ENCODE results near the gene SPRY2.

Gene SPRY2

GRCh38 chr13:80341101-80341755, at the start of gene SPRY2:
Gene SPRY2, minus strand, starts transcription at chr13:80341126. Its CDS starts 3,421 bp downstream, at chr13:80337705.
- Histone ChIP-seq H3K4me1 (ENCODE audit: control insufficient read depth, insufficient read depth, low read length, unreplicated experiment) (peaks cover 9% of the 10 kb centered on the region), H3K27me3 (ENCODE audit: insufficient read depth, low read length) (no peaks in the 10 kb centered on the region), H2AFZ (ENCODE audit: low read length, unreplicated experiment) (peak within 1 kb of the TSS; percentile 82), H3K4me3 (ENCODE audit: low read depth, low read length) (peak within 1 kb of the TSS; percentile 92), H3K79me2 (ENCODE audit: control insufficient read depth, insufficient read depth, low read length, unreplicated experiment) (peaks cover 46% of the 10 kb centered on the region), H3K36me3 (ENCODE audit: insufficient read depth, low read length) (peaks cover 20% of the 10 kb centered on the region; the same call in 1 of the 2 replicates), H3K27ac (ENCODE audit: low read depth, low read length) (peak within 1 kb of the TSS; percentile 94)

GRCh38 chr13:80390338-80390737, 49.4 kb upstream of the SPRY2 start:
- no peaks in the 10 kb centered on the region for H3K27me3 ChIP-seq (ENCODE audit: insufficient read depth, low read length)
- no peaks in the 10 kb centered on the region for H3K36me3 ChIP-seq (ENCODE audit: insufficient read depth, low read length)
- H3K4me3 ChIP-seq (ENCODE audit: low read depth, low read length), result no peak overlapping the region
- H3K27ac ChIP-seq (ENCODE audit: low read depth, low read length), result no peak overlapping the region
- H3K4me1 ChIP-seq (ENCODE audit: control insufficient read depth, insufficient read depth, low read length, unreplicated experiment), result no peaks in the 10 kb centered on the region
- H3K79me2 ChIP-seq (ENCODE audit: control insufficient read depth, insufficient read depth, low read length, unreplicated experiment), result no peaks in the 10 kb centered on the region
- H2AFZ ChIP-seq (ENCODE audit: low read length, unreplicated experiment), result no peak overlapping the region

GRCh38 chr13:80389073-80390038, 48.4 kb upstream of the SPRY2 start:
- Histone ChIP-seq H2AFZ (ENCODE audit: low read length, unreplicated experiment) (no peak overlapping the region), H3K4me3 (ENCODE audit: low read depth, low read length) (no peak overlapping the region), H3K27me3 (ENCODE audit: insufficient read depth, low read length) (no peaks in the 10 kb centered on the region), H3K27ac (ENCODE audit: low read depth, low read length) (no peak overlapping the region), H3K4me1 (ENCODE audit: control insufficient read depth, insufficient read depth, low read length, unreplicated experiment) (no peaks in the 10 kb centered on the region), H3K36me3 (ENCODE audit: insufficient read depth, low read length) (no peaks in the 10 kb centered on the region), H3K79me2 (ENCODE audit: control insufficient read depth, insufficient read depth, low read length, unreplicated experiment) (no peaks in the 10 kb centered on the region)

GRCh38 chr13:80388506-80388905, 47.6 kb upstream of the SPRY2 start:
- H2AFZ ChIP-seq (ENCODE audit: low read length, unreplicated experiment), result no peak overlapping the region
- no peaks in the 10 kb centered on the region for H3K27me3 ChIP-seq (ENCODE audit: insufficient read depth, low read length)
- H3K27ac ChIP-seq (ENCODE audit: low read depth, low read length), result no peak overlapping the region
- H3K4me1 ChIP-seq (ENCODE audit: control insufficient read depth, insufficient read depth, low read length, unreplicated experiment), result no peaks in the 10 kb centered on the region
- H3K4me3 ChIP-seq (ENCODE audit: low read depth, low read length), result no peak overlapping the region
- no peaks in the 10 kb centered on the region for H3K79me2 ChIP-seq (ENCODE audit: control insufficient read depth, insufficient read depth, low read length, unreplicated experiment)
- no peaks in the 10 kb centered on the region for H3K36me3 ChIP-seq (ENCODE audit: insufficient read depth, low read length)

GRCh38 chr13:80386592-80386991, 45.7 kb upstream of the SPRY2 start:
- Histone ChIP-seq H3K4me1 (ENCODE audit: control insufficient read depth, insufficient read depth, low read length, unreplicated experiment) (no peaks in the 10 kb centered on the region), H3K79me2 (ENCODE audit: control insufficient read depth, insufficient read depth, low read length, unreplicated experiment) (no peaks in the 10 kb centered on the region), H3K4me3 (ENCODE audit: low read depth, low read length) (no peak overlapping the region), H2AFZ (ENCODE audit: low read length, unreplicated experiment) (no peak overlapping the region), H3K36me3 (ENCODE audit: insufficient read depth, low read length) (no peaks in the 10 kb centered on the region), H3K27me3 (ENCODE audit: insufficient read depth, low read length) (no peaks in the 10 kb centered on the region), H3K27ac (ENCODE audit: low read depth, low read length) (no peak overlapping the region)

GRCh38 chr13:80386002-80386401, 45.1 kb upstream of the SPRY2 start:
- Histone ChIP-seq H3K27ac (ENCODE audit: low read depth, low read length) (no peak overlapping the region), H3K27me3 (ENCODE audit: insufficient read depth, low read length) (no peaks in the 10 kb centered on the region), H3K79me2 (ENCODE audit: control insufficient read depth, insufficient read depth, low read length, unreplicated experiment) (no peaks in the 10 kb centered on the region), H2AFZ (ENCODE audit: low read length, unreplicated experiment) (no peak overlapping the region), H3K4me3 (ENCODE audit: low read depth, low read length) (no peak overlapping the region), H3K4me1 (ENCODE audit: control insufficient read depth, insufficient read depth, low read length, unreplicated experiment) (no peaks in the 10 kb centered on the region), H3K36me3 (ENCODE audit: insufficient read depth, low read length) (no peaks in the 10 kb centered on the region)

- Histone ChIP-seq H2AFZ (ENCODE audit: low read length, unreplicated experiment) (no peak overlapping the region), H3K27me3 (ENCODE audit: insufficient read depth, low read length) (no peaks in the 10 kb centered on the region), H3K27ac (ENCODE audit: low read depth, low read length) (no peak overlapping the region), H3K4me3 (ENCODE audit: low read depth, low read length) (no peak overlapping the region), H3K36me3 (ENCODE audit: insufficient read depth, low read length) (no peaks in the 10 kb centered on the region), H3K79me2 (ENCODE audit: control insufficient read depth, insufficient read depth, low read length, unreplicated experiment) (no peaks in the 10 kb centered on the region), H3K4me1 (ENCODE audit: control insufficient read depth, insufficient read depth, low read length, unreplicated experiment) (peaks cover 6% of the 10 kb centered on the region)
Measured at GRCh38 chr13:80382576-80382975, 41.6 kb upstream of the SPRY2 start.

GRCh38 chr13:80379245-80379644, 38.3 kb upstream of the SPRY2 start:
- H3K4me3 ChIP-seq (ENCODE audit: low read depth, low read length), result 0 out of 2 replicates have a peak overlapping the region, but pooled peaks have one; percentile 37
- no peaks in the 10 kb centered on the region for H3K27me3 ChIP-seq (ENCODE audit: insufficient read depth, low read length)
- H3K79me2 ChIP-seq (ENCODE audit: control insufficient read depth, insufficient read depth, low read length, unreplicated experiment), result no peaks in the 10 kb centered on the region
- H3K27ac ChIP-seq (ENCODE audit: low read depth, low read length), result no peak overlapping the region
- no peaks in the 10 kb centered on the region for H3K36me3 ChIP-seq (ENCODE audit: insufficient read depth, low read length)
- H2AFZ ChIP-seq (ENCODE audit: low read length, unreplicated experiment), result peak overlapping the region; percentile 38
- H3K4me1 ChIP-seq (ENCODE audit: control insufficient read depth, insufficient read depth, low read length, unreplicated experiment), result peaks cover 6% of the 10 kb centered on the region

GRCh38 chr13:80376554-80376953, 35.6 kb upstream of the SPRY2 start:
- Histone ChIP-seq H3K4me1 (ENCODE audit: control insufficient read depth, insufficient read depth, low read length, unreplicated experiment) (peaks cover 6% of the 10 kb centered on the region), H3K27me3 (ENCODE audit: insufficient read depth, low read length) (no peaks in the 10 kb centered on the region), H2AFZ (ENCODE audit: low read length, unreplicated experiment) (no peak overlapping the region), H3K4me3 (ENCODE audit: low read depth, low read length) (no peak overlapping the region), H3K27ac (ENCODE audit: low read depth, low read length) (no peak overlapping the region), H3K79me2 (ENCODE audit: control insufficient read depth, insufficient read depth, low read length, unreplicated experiment) (no peaks in the 10 kb centered on the region), H3K36me3 (ENCODE audit: insufficient read depth, low read length) (no peaks in the 10 kb centered on the region)

- Histone ChIP-seq H3K36me3 (ENCODE audit: insufficient read depth, low read length) (no peaks in the 10 kb centered on the region), H2AFZ (ENCODE audit: low read length, unreplicated experiment) (no peak overlapping the region), H3K27me3 (ENCODE audit: insufficient read depth, low read length) (no peaks in the 10 kb centered on the region), H3K27ac (ENCODE audit: low read depth, low read length) (no peak overlapping the region), H3K4me3 (ENCODE audit: low read depth, low read length) (no peak overlapping the region), H3K4me1 (ENCODE audit: control insufficient read depth, insufficient read depth, low read length, unreplicated experiment) (peaks cover 6% of the 10 kb centered on the region), H3K79me2 (ENCODE audit: control insufficient read depth, insufficient read depth, low read length, unreplicated experiment) (no peaks in the 10 kb centered on the region)
Measured at GRCh38 chr13:80374901-80375300, 34.0 kb upstream of the SPRY2 start.
